Measurements from ENCODE around the gene NKD1.

The NKD1 gene

DNA sequence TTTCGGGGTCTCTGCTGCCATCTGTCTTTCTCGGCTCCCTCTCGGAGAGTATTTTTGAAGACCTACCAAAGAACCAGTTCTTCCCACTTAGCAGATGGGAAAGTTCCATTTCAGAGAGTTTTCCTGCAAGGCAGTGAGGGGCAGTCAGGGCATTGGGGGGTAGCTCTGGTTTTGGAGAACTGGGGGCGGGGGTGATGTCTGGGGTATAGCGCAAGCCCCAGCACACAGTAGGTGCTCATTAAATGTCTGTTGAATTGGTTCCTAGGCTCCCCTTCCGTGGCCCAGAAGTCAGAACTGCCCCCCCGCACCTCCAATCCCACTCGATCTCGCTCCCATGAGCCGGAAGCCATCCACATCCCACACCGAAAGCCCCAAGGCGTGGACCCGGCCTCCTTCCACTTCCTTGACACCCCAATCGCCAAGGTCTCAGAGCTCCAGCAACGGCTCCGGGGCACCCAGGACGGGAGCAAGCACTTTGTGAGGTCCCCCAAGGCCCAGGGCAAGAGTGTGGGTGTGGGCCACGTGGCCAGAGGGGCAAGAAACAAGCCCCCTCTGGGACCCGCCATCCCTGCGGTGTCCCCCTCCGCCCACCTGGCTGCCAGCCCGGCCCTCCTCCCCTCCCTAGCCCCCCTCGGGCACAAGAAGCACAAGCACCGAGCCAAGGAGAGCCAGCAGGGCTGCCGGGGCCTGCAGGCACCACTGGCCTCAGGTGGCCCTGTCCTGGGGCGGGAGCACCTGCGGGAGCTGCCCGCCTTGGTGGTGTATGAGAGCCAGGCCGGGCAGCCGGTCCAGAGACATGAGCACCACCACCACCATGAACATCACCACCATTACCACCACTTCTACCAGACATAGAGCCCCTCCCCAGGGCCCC lies 85.0 kb downstream of the NKD1 start:
- H3K4me1 ChIP-seq (ENCODE audit: insufficient read depth, low read length, poor library complexity, severe bottlenecking), result no peaks in the 10 kb centered on the region
- no peaks in the 10 kb centered on the region for H3K9me2 ChIP-seq (replicated peaks; ENCODE audit: low read depth, low read length)
- H3K4me3 ChIP-seq (ENCODE audit: low read length, poor library complexity, severe bottlenecking), result no peak overlapping the region
- H3K9ac ChIP-seq (ENCODE audit: low read depth, low read length, poor library complexity, severe bottlenecking), result no peak overlapping the region
- H3K79me2 ChIP-seq (ENCODE audit: insufficient read depth, low read length), result no peaks in the 10 kb centered on the region
- no peaks in the 10 kb centered on the region for H3F3A ChIP-seq (ENCODE audit: low read depth)
- TF ChIP-seq CTCF (conservative IDR thresholded peaks at IDR 0.05; ENCODE audit: low read length) (no peak), EZH2phosphoT487 (IDR thresholded peaks at IDR 0.05; ENCODE audit: borderline replicate concordance) (no peak)
- no peaks in the 10 kb centered on the region for H3K36me3 ChIP-seq (ENCODE audit: insufficient read depth, low read length)
- H3K9me3 ChIP-seq (ENCODE audit: insufficient read depth, low read depth, low read length), result no peaks in the 10 kb centered on the region
- H3K4me2 ChIP-seq (ENCODE audit: low read depth, low read length, poor library complexity, severe bottlenecking), result no peak overlapping the region
- H4K20me1 ChIP-seq (ENCODE audit: insufficient read depth, low read length, poor library complexity, severe bottlenecking), result no peaks in the 10 kb centered on the region
- no peak overlapping the region for H2AFZ ChIP-seq (ENCODE audit: low read length)
- H3K27me3 ChIP-seq (ENCODE audit: insufficient read depth, low read length, poor library complexity, severe bottlenecking), result no peaks in the 10 kb centered on the region

DNA sequence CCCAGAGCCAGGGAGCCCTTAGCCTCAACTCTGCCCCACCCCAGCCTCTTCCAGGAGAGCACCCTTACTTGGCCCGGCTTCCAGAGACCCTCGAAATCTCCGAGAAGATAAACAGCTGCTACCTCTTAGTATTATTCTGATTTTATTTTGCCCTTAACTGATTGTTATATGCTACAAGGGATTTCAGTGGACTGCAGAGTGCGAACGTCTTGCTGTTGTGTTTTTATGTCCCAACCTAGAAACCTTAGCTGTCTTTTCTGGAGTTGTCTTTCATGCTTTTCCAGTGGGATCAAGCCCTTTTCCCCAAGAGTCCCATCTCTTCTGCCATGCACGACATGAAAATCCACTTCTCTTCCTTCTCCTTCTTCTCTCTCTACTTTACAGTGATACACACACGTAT lies 85.9 kb downstream of the NKD1 start:
- no peaks in the 10 kb centered on the region for H4K20me1 ChIP-seq (ENCODE audit: insufficient read depth, low read length, poor library complexity, severe bottlenecking)
- H3K4me3 ChIP-seq (ENCODE audit: low read length, poor library complexity, severe bottlenecking), result no peak overlapping the region
- H3K9me3 ChIP-seq (ENCODE audit: insufficient read depth, low read depth, low read length), result no peaks in the 10 kb centered on the region
- H2AFZ ChIP-seq (ENCODE audit: low read length), result no peak overlapping the region
- no peaks in the 10 kb centered on the region for H3K9me2 ChIP-seq (replicated peaks; ENCODE audit: low read depth, low read length)
- no peak for TF ChIP-seq EZH2phosphoT487 (IDR thresholded peaks at IDR 0.05; ENCODE audit: borderline replicate concordance)
- TF ChIP-seq CTCF (conservative IDR thresholded peaks at IDR 0.05; ENCODE audit: low read length), result no peak
- H3F3A ChIP-seq (ENCODE audit: low read depth), result no peaks in the 10 kb centered on the region
- no peaks in the 10 kb centered on the region for H3K36me3 ChIP-seq (ENCODE audit: insufficient read depth, low read length)
- no peak overlapping the region for H3K4me2 ChIP-seq (ENCODE audit: low read depth, low read length, poor library complexity, severe bottlenecking)
- no peaks in the 10 kb centered on the region for H3K79me2 ChIP-seq (ENCODE audit: insufficient read depth, low read length)
- H3K9ac ChIP-seq (ENCODE audit: low read depth, low read length, poor library complexity, severe bottlenecking), result no peak overlapping the region
- no peaks in the 10 kb centered on the region for H3K4me1 ChIP-seq (ENCODE audit: insufficient read depth, low read length, poor library complexity, severe bottlenecking)
- no peaks in the 10 kb centered on the region for H3K27me3 ChIP-seq (ENCODE audit: insufficient read depth, low read length, poor library complexity, severe bottlenecking)

DNA sequence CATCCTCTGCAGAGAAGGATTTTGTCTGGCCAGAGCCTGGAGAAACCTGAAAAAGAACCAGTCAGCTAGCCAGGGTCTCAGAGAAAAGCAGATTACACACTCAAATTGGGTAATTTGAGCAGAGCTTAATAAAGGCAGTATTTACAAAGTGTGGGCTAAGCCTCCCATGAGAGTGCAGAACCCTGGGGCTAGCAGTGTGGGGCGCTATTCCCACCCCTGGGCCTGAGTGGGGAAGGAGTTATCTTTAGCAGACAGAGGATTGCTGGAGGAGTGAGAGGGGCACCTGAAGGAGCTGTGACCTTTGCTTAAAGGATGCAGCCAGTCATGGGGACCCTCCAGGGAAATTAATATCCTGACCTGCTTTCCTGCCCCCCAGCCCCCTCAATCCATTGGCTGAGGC lies 86.8 kb downstream of the NKD1 start:
- H3K9ac ChIP-seq (ENCODE audit: low read depth, low read length, poor library complexity, severe bottlenecking), result no peak overlapping the region
- H3K9me2 ChIP-seq (replicated peaks; ENCODE audit: low read depth, low read length), result no peaks in the 10 kb centered on the region
- H3K36me3 ChIP-seq (ENCODE audit: insufficient read depth, low read length), result no peaks in the 10 kb centered on the region
- H3K4me3 ChIP-seq (ENCODE audit: low read length, poor library complexity, severe bottlenecking), result no peak overlapping the region
- no peak overlapping the region for H2AFZ ChIP-seq (ENCODE audit: low read length)
- no peaks in the 10 kb centered on the region for H3F3A ChIP-seq (ENCODE audit: low read depth)
- H3K27me3 ChIP-seq (ENCODE audit: insufficient read depth, low read length, poor library complexity, severe bottlenecking), result no peaks in the 10 kb centered on the region
- no peaks in the 10 kb centered on the region for H3K4me1 ChIP-seq (ENCODE audit: insufficient read depth, low read length, poor library complexity, severe bottlenecking)
- TF ChIP-seq EZH2phosphoT487 (IDR thresholded peaks at IDR 0.05; ENCODE audit: borderline replicate concordance), result no peak
- 0 out of 2 replicates have a peak, but pooled peaks have one; percentile 23 for TF ChIP-seq CTCF (conservative IDR thresholded peaks at IDR 0.05; ENCODE audit: low read length)
- no peaks in the 10 kb centered on the region for H3K79me2 ChIP-seq (ENCODE audit: insufficient read depth, low read length)
- H3K9me3 ChIP-seq (ENCODE audit: insufficient read depth, low read depth, low read length), result no peaks in the 10 kb centered on the region
- no peaks in the 10 kb centered on the region for H4K20me1 ChIP-seq (ENCODE audit: insufficient read depth, low read length, poor library complexity, severe bottlenecking)
- no peak overlapping the region for H3K4me2 ChIP-seq (ENCODE audit: low read depth, low read length, poor library complexity, severe bottlenecking)

Data from Loucy (cell line).